Right atrium auricular region (tissue), 2 donors: ENCODE data around the gene TAF5L. TPM values are rescaled to one million over a fixed set of nuclear protein-coding genes. Genes with fewer than 3 reads are reported as not detected.

ENCODE experiments used
- DNase-seq: peaks from one replicate; pipeline ENCODE4 v3.0.0-alpha.2; 2019; ENCODE audit warnings: low spot score
- H3K27ac ChIP-seq, 2 donors: fragments of 200-600 bp; sonication (generic); 1 replicate in 1 of 2; 2 replicates in 1 of 2; pipeline ENCODE4 v1.5.1; 2016 to 2019
- H3K27me3 ChIP-seq, 2 donors: fragments of 200-600 bp; sonication (generic); one replicate each; pipeline versions ENCODE4 v1.5.1 to v1.6.0; 2017 to 2019
- H3K36me3 ChIP-seq: fragments of 200-600 bp; sonication (generic); one replicate; pipeline ENCODE4 v1.5.1; 2016
- H3K4me1 ChIP-seq, 2 donors: fragments of 200-600 bp; sonication (generic); one replicate each; pipeline versions ENCODE4 v1.5.1 to v1.6.0; 2017 to 2019
- H3K4me3 ChIP-seq, 2 donors: fragments of 200-600 bp; sonication (generic); 1 replicate in 1 of 2; 2 replicates in 1 of 2; pipeline ENCODE4 v1.5.1; 2017 to 2019; ENCODE audit warnings: mild to moderate bottlenecking in 1 of 2, moderate library complexity in 1 of 2
- H3K9me3 ChIP-seq, 2 donors: fragments of 200-600 bp; sonication (generic); one replicate each; pipeline ENCODE4 v1.5.1; 2019
- CTCF ChIP-seq, 2 donors: fragments of 200-600 bp; sonication (generic); IDR thresholded peaks; one replicate each; pipeline ENCODE4 v1.5.1; 2019; ENCODE audit warnings: antibody characterized with exemption in 2 of 2
- total RNA-seq, 2 donors: library from RNA; depleted of rRNA; stranded (reverse); fragments of >200 nt; gene quantifications; one replicate each; pipeline ENCODE4 v1.1.0, GENCODE V29; 2016

The TAF5L gene
- total RNA-seq, result 10 to 100 TPM in 1 of 2 donors, 1 to 10 TPM in 1; 8.6 to 12.7 TPM

- Histone ChIP-seq H3K4me1 (peaks cover 0 to 44% of the 10 kb centered on the region in 2 donors), H3K27me3 (no peaks in the 10 kb centered on the region), H3K9me3 (no peaks in the 10 kb centered on the region), H3K27ac (peak within 1 kb of the TSS; percentile 89 to 93), H3K4me3 (peak within 1 kb of the TSS; percentile 82 to 87), H3K36me3 (no peaks in the 10 kb centered on the region)
- DNase-seq, result peak; percentile 84
- no peak for TF ChIP-seq CTCF (IDR thresholded peaks at IDR 0.05)
These were observed at the start of gene TAF5L, which contains the start of gene URB2 for GRCh38 chr1:229625915-229626831. Gene TAF5L, minus strand, starts transcription at chr1:229626122. Its CDS starts 11,640 bp downstream, at chr1:229614482. Gene URB2, plus strand, starts transcription at chr1:229626247. Its CDS starts 1,387 bp downstream, at chr1:229627634.

GRCh38 chr1:229675396-229675795 is 49.5 kb upstream of the TAF5L start:
- no peaks in the 10 kb centered on the region for H3K36me3 ChIP-seq
- H3K27ac ChIP-seq, result no peak overlapping the region
- H3K9me3 ChIP-seq, result no peaks in the 10 kb centered on the region
- no peaks in the 10 kb centered on the region for H3K4me1 ChIP-seq
- DNase-seq, result no peak
- TF ChIP-seq CTCF (IDR thresholded peaks at IDR 0.05), result no peak
- no peaks in the 10 kb centered on the region for H3K27me3 ChIP-seq
- H3K4me3 ChIP-seq, result no peak overlapping the region

- Histone ChIP-seq H3K27me3 (no peaks in the 10 kb centered on the region), H3K4me3 (no peak overlapping the region), H3K27ac (no peak overlapping the region), H3K4me1 (peaks cover 0 to 5% of the 10 kb centered on the region in 2 donors), H3K9me3 (no peaks in the 10 kb centered on the region), H3K36me3 (no peaks in the 10 kb centered on the region)
- TF ChIP-seq CTCF (IDR thresholded peaks at IDR 0.05), result no peak
- peak; percentile 34 for DNase-seq
These were observed 48.1 kb upstream of the TAF5L start for GRCh38 chr1:229674042-229674441.

GRCh38 chr1:229672246-229672645 is 46.3 kb upstream of the TAF5L start:
- no peak for TF ChIP-seq CTCF (IDR thresholded peaks at IDR 0.05)
- DNase-seq, result no peak
- H3K9me3 ChIP-seq, result no peaks in the 10 kb centered on the region
- peaks cover 0 to 6% of the 10 kb centered on the region in 2 donors for H3K4me1 ChIP-seq
- H3K27me3 ChIP-seq, result no peaks in the 10 kb centered on the region
- no peak overlapping the region for H3K4me3 ChIP-seq
- H3K27ac ChIP-seq, result no peak overlapping the region
- H3K36me3 ChIP-seq, result no peaks in the 10 kb centered on the region

GRCh38 chr1:229671310-229671709 is 45.4 kb upstream of the TAF5L start:
- no peak for TF ChIP-seq CTCF (IDR thresholded peaks at IDR 0.05)

More at GRCh38 chr1:229671310-229671709, 45.4 kb upstream of the TAF5L start:
- Histone ChIP-seq H3K9me3 (no peaks in the 10 kb centered on the region), H3K4me3 (no peak overlapping the region), H3K4me1 (peaks cover 0 to 6% of the 10 kb centered on the region in 2 donors), H3K27me3 (no peaks in the 10 kb centered on the region), H3K36me3 (no peaks in the 10 kb centered on the region), H3K27ac (no peak overlapping the region)
- peak; percentile 30 for DNase-seq
